ENCODE results near the gene ENTPD3.

DNA sequence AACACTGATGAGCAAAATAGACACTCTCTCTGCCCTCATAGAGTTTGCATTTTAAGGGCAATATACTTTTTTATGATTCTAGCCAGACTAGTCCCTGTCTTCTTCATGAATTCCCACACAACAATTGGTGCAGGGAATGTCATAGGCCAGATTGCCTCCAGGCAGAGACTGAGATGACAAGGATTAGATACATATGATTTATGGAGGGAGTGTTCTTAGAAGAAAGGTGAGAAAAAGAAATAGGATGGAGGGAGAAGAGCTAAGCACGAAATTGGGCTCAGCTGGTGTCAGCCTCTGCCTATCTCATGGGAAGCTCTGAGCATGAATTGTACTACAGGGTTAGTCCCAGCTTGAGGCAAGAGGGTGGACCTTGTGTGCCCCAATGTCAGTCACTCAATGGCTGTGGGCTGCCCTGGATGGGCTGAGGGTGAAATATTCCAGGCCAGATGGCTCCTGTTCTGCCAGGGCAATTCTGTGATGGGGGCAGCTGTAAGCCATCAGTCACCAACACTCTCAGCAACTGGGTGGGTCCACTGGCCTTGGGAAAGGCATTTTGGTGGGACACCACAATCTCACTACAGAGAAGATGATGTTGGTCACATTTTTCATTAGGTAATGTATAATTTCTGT is 46.3 kb upstream of the ENTPD3 start:
- TF ChIP-seq, protein P1, sequence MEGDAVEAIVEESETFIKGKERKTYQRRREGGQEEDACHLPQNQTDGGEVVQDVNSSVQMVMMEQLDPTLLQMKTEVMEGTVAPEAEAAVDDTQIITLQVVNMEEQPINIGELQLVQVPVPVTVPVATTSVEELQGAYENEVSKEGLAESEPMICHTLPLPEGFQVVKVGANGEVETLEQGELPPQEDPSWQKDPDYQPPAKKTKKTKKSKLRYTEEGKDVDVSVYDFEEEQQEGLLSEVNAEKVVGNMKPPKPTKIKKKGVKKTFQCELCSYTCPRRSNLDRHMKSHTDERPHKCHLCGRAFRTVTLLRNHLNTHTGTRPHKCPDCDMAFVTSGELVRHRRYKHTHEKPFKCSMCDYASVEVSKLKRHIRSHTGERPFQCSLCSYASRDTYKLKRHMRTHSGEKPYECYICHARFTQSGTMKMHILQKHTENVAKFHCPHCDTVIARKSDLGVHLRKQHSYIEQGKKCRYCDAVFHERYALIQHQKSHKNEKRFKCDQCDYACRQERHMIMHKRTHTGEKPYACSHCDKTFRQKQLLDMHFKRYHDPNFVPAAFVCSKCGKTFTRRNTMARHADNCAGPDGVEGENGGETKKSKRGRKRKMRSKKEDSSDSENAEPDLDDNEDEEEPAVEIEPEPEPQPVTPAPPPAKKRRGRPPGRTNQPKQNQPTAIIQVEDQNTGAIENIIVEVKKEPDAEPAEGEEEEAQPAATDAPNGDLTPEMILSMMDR (IDR thresholded peaks at IDR 0.05 in 4 of 5, conservative IDR thresholded peaks at IDR 0.05 in 1 of 5) = no peak
- no peak for TF ChIP-seq POLR2A (IDR thresholded peaks at IDR 0.05)

Data from gastrocnemius medialis (tissue), 4 donors.